ENCODE data around the gene BMPER. TPM values are rescaled to one million over a fixed set of nuclear protein-coding genes. Genes with fewer than 3 reads are reported as not detected.

BMPER gene
- total RNA-seq, 1 experiment from 2014 or later, result 6.7 TPM

DNA sequence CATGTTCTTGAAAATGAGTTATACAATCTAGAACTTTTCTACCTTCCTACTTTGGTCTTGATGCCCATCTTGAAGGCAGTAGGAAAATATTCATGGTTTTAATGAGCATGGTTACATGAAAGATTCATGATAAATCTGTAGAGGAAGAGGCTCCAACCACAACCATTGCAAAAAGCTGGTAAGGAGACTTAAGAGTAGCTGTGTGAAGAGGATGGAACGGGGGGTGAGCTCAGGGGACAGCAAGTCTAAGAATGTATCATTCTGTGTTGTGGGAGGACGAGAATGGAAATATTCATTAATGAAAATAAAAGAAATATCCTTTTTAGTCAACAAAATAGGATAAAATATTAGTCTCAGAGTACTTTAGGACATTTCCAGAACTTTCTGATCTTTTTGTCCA is 81.1 kb downstream of the BMPER start:
- DNase-seq (ENCODE audit: low spot score), result no peak
- POLR2A ChIA-PET (ENCODE audit: low non-redundant PET), result no interaction called here
- TF ChIP-seq, protein P1, sequence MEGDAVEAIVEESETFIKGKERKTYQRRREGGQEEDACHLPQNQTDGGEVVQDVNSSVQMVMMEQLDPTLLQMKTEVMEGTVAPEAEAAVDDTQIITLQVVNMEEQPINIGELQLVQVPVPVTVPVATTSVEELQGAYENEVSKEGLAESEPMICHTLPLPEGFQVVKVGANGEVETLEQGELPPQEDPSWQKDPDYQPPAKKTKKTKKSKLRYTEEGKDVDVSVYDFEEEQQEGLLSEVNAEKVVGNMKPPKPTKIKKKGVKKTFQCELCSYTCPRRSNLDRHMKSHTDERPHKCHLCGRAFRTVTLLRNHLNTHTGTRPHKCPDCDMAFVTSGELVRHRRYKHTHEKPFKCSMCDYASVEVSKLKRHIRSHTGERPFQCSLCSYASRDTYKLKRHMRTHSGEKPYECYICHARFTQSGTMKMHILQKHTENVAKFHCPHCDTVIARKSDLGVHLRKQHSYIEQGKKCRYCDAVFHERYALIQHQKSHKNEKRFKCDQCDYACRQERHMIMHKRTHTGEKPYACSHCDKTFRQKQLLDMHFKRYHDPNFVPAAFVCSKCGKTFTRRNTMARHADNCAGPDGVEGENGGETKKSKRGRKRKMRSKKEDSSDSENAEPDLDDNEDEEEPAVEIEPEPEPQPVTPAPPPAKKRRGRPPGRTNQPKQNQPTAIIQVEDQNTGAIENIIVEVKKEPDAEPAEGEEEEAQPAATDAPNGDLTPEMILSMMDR (conservative IDR thresholded peaks at IDR 0.05; ENCODE audit: low read depth, low read length), result no peak
- TF ChIP-seq EZH2 (IDR thresholded peaks at IDR 0.05; ENCODE audit: borderline replicate concordance, low read depth, low read length, poor library complexity, severe bottlenecking), result no peak
- no peak overlapping the region for H3K27ac ChIP-seq (ENCODE audit: low read depth, low read length, poor library complexity, severe bottlenecking)
- no peaks in the 10 kb centered on the region for H3K36me3 ChIP-seq (ENCODE audit: insufficient read depth, low read length, poor library complexity, severe bottlenecking)
- peaks cover 23% of the 10 kb centered on the region for H3K4me1 ChIP-seq (ENCODE audit: insufficient read depth, low read length, poor library complexity, severe bottlenecking)
- H3K9me3 ChIP-seq (ENCODE audit: low read depth, low read length, poor library complexity, severe bottlenecking), result no peaks in the 10 kb centered on the region
- intact Hi-C loops (cut with micrococcal nuclease; ENCODE audit: unreplicated experiment), result loop anchor here (10.0 kb wide), 2 partner anchors 58 to 168 kb away; no protein-coding TSS in a partner anchor
- H3K27me3 ChIP-seq (replicated peaks; ENCODE audit: insufficient read depth, low read depth, low read length, poor library complexity), result no peaks in the 10 kb centered on the region
- CTCF ChIA-PET, result interaction anchor here (0.6 kb wide), 1 partner anchor 73 kb away, joined by 3 read pairs; no protein-coding TSS in a partner anchor
- no TSS peak for BruUV-seq (replicated peaks)
- H3K4me3 ChIP-seq (ENCODE audit: low read depth, low read length, poor library complexity, severe bottlenecking), result no peak overlapping the region

GRCh38 chr7:33986951-33987947 is 81.9 kb downstream of the BMPER start:
- H3K9me3 ChIP-seq (ENCODE audit: low read depth, low read length, poor library complexity, severe bottlenecking), result no peaks in the 10 kb centered on the region
- CTCF ChIA-PET, result interaction anchor here (0.6 kb wide), 1 partner anchor 72 kb away, joined by 3 read pairs; no protein-coding TSS in a partner anchor
- intact Hi-C loops (cut with micrococcal nuclease; ENCODE audit: unreplicated experiment), result loop anchor here (10.0 kb wide), 2 partner anchors 58 to 168 kb away; no protein-coding TSS in a partner anchor
- BruUV-seq (replicated peaks), result no TSS peak
- no peak overlapping the region for H3K4me3 ChIP-seq (ENCODE audit: low read depth, low read length, poor library complexity, severe bottlenecking)
- TF ChIP-seq, protein P1 (conservative IDR thresholded peaks at IDR 0.05; ENCODE audit: low read depth, low read length), result no peak
- no peak for TF ChIP-seq EZH2 (IDR thresholded peaks at IDR 0.05; ENCODE audit: borderline replicate concordance, low read depth, low read length, poor library complexity, severe bottlenecking)
- no peaks in the 10 kb centered on the region for H3K36me3 ChIP-seq (ENCODE audit: insufficient read depth, low read length, poor library complexity, severe bottlenecking)
- DNase-seq (ENCODE audit: low spot score), result peak; percentile 88
- no peaks in the 10 kb centered on the region for H3K27me3 ChIP-seq (replicated peaks; ENCODE audit: insufficient read depth, low read depth, low read length, poor library complexity)
- H3K4me1 ChIP-seq (ENCODE audit: insufficient read depth, low read length, poor library complexity, severe bottlenecking), result peaks cover 15% of the 10 kb centered on the region
- POLR2A ChIA-PET (ENCODE audit: low non-redundant PET), result no interaction called here
- peak overlapping the region; percentile 3 for H3K27ac ChIP-seq (ENCODE audit: low read depth, low read length, poor library complexity, severe bottlenecking)

- ChIA-PET POLR2A (ENCODE audit: low non-redundant PET) (no interaction called here), CTCF (interaction anchor here (0.5 kb wide), 1 partner anchor 67 kb away, joined by 4 read pairs; no protein-coding TSS in a partner anchor)
- BruUV-seq (replicated peaks), result no TSS peak
- no peaks in the 10 kb centered on the region for H3K9me3 ChIP-seq (ENCODE audit: low read depth, low read length, poor library complexity, severe bottlenecking)
- no peak overlapping the region for H3K4me3 ChIP-seq (ENCODE audit: low read depth, low read length, poor library complexity, severe bottlenecking)
- no peaks in the 10 kb centered on the region for H3K27me3 ChIP-seq (replicated peaks; ENCODE audit: insufficient read depth, low read depth, low read length, poor library complexity)
- no peak for TF ChIP-seq EZH2 (IDR thresholded peaks at IDR 0.05; ENCODE audit: borderline replicate concordance, low read depth, low read length, poor library complexity, severe bottlenecking)
- TF ChIP-seq, protein P1 (conservative IDR thresholded peaks at IDR 0.05; ENCODE audit: low read depth, low read length), result no peak
- DNase-seq (ENCODE audit: low spot score), result no peak
- H3K36me3 ChIP-seq (ENCODE audit: insufficient read depth, low read length, poor library complexity, severe bottlenecking), result no peaks in the 10 kb centered on the region
- no peaks in the 10 kb centered on the region for H3K4me1 ChIP-seq (ENCODE audit: insufficient read depth, low read length, poor library complexity, severe bottlenecking)
- no peak overlapping the region for H3K27ac ChIP-seq (ENCODE audit: low read depth, low read length, poor library complexity, severe bottlenecking)
- intact Hi-C loops (cut with micrococcal nuclease; ENCODE audit: unreplicated experiment), result no loop called here
These were observed 91.6 kb downstream of the BMPER start for GRCh38 chr7:33996899-33997298.
